Neutrophil (primary cell): ENCODE data around the gene PRKCQ.

Experiments
- H3K27ac ChIP-seq: fragments of 200-600 bp; sonication (generic); 2 replicates; pipeline ENCODE4 v1.5.1; 2016; ENCODE audit warnings: mild to moderate bottlenecking, moderate library complexity
- H3K27me3 ChIP-seq: fragments of 200-600 bp; sonication (generic); 2 replicates; pipeline ENCODE4 v1.6.0; 2016; ENCODE audit warnings: mild to moderate bottlenecking
- H3K36me3 ChIP-seq: fragments of 200-600 bp; sonication (generic); 2 replicates; pipeline ENCODE4 v1.5.1; 2017
- H3K4me1 ChIP-seq, 2 experiments: fragments of 200-600 bp in 1 of 2; sonication (generic) in 1 of 2; 1 replicate in 1 of 2; 2 replicates in 1 of 2; pipeline versions ENCODE4 v1.5.1 to v1.6.1; 2013 to 2016; ENCODE audit warnings: low read depth in 1 of 2, low read length in 1 of 2, mild to moderate bottlenecking in 1 of 2, moderate library complexity in 1 of 2; ENCODE audit not compliant: control insufficient read depth in 1 of 2, insufficient read depth in 1 of 2
- H3K4me3 ChIP-seq, 2 experiments: fragments of 200-600 bp in 1 of 2; sonication (generic) in 1 of 2; 1 replicate in 1 of 2; 2 replicates in 1 of 2; pipeline ENCODE4 v1.5.1; 2013 to 2016; ENCODE audit warnings: low read depth in 1 of 2, low read length in 1 of 2, mild to moderate bottlenecking in 1 of 2, moderate library complexity in 1 of 2
- H3K9me3 ChIP-seq: fragments of 200-600 bp; sonication (generic); 2 replicates; pipeline ENCODE4 v1.5.1; 2016
- CTCF ChIP-seq: fragments of 200-600 bp; sonication (generic); IDR thresholded peaks from 2 replicates; pipeline ENCODE4 v1.5.1; 2016; ENCODE audit warnings: antibody characterized with exemption

Gene PRKCQ

GRCh38 chr10:6579904-6580278, at the start of gene PRKCQ:
TSS of gene PRKCQ (minus strand) at chr10:6580276. CDS start at chr10:6515135, 65,141 bp downstream.
- peaks cover 22 to 42% of the 10 kb centered on the region in 2 experiments for H3K4me1 ChIP-seq

GRCh38 chr10:6625428-6625827, 45.4 kb upstream of the PRKCQ start:
- no peaks in the 10 kb centered on the region for H3K4me1 ChIP-seq
- no peak overlapping the region for H3K4me3 ChIP-seq
- no peaks in the 10 kb centered on the region for H3K9me3 ChIP-seq
- H3K27ac ChIP-seq, result no peak overlapping the region
- no peak for TF ChIP-seq CTCF
- no peaks in the 10 kb centered on the region for H3K36me3 ChIP-seq
- H3K27me3 ChIP-seq, result no peaks in the 10 kb centered on the region

More at GRCh38 chr10:6579904-6580278, at the start of gene PRKCQ:
- Histone ChIP-seq H3K27me3 (peaks cover 19% of the 10 kb centered on the region), H3K9me3 (no peaks in the 10 kb centered on the region), H3K4me3 (peak within 1 kb of the TSS; percentile 63 to 80), H3K27ac (no peak within 1 kb of the TSS), H3K36me3 (no peaks in the 10 kb centered on the region)
- no peak for TF ChIP-seq CTCF

GRCh38 chr10:6624392-6624791, 44.3 kb upstream of the PRKCQ start:
- Histone ChIP-seq H3K4me1 (no peaks in the 10 kb centered on the region), H3K4me3 (no peak overlapping the region), H3K9me3 (no peaks in the 10 kb centered on the region), H3K27me3 (no peaks in the 10 kb centered on the region), H3K27ac (no peak overlapping the region), H3K36me3 (no peaks in the 10 kb centered on the region)
- no peak for TF ChIP-seq CTCF

- Histone ChIP-seq H3K4me3 (no peak overlapping the region), H3K27me3 (no peaks in the 10 kb centered on the region), H3K4me1 (no peaks in the 10 kb centered on the region), H3K9me3 (no peaks in the 10 kb centered on the region), H3K27ac (no peak overlapping the region), H3K36me3 (no peaks in the 10 kb centered on the region)
- no peak for TF ChIP-seq CTCF
These were observed 42.8 kb upstream of the PRKCQ start for GRCh38 chr10:6622921-6623320.

- no peak for TF ChIP-seq CTCF
- no peaks in the 10 kb centered on the region for H3K36me3 ChIP-seq
- no peaks in the 10 kb centered on the region for H3K4me1 ChIP-seq
- no peaks in the 10 kb centered on the region for H3K27me3 ChIP-seq
- H3K27ac ChIP-seq, result no peak overlapping the region
- no peaks in the 10 kb centered on the region for H3K9me3 ChIP-seq
- H3K4me3 ChIP-seq, result no peak overlapping the region
These were observed 41.5 kb upstream of the PRKCQ start for GRCh38 chr10:6621536-6621935.

- no peaks in the 10 kb centered on the region for H3K27me3 ChIP-seq
- TF ChIP-seq CTCF, result no peak
- no peaks in the 10 kb centered on the region for H3K9me3 ChIP-seq
- no peak overlapping the region for H3K27ac ChIP-seq
- H3K4me1 ChIP-seq, result no peaks in the 10 kb centered on the region
- no peak overlapping the region for H3K4me3 ChIP-seq
- H3K36me3 ChIP-seq, result no peaks in the 10 kb centered on the region
These were observed 39.6 kb upstream of the PRKCQ start for GRCh38 chr10:6619660-6620059.
